Measurements from ENCODE around the gene FNDC5.

DNA sequence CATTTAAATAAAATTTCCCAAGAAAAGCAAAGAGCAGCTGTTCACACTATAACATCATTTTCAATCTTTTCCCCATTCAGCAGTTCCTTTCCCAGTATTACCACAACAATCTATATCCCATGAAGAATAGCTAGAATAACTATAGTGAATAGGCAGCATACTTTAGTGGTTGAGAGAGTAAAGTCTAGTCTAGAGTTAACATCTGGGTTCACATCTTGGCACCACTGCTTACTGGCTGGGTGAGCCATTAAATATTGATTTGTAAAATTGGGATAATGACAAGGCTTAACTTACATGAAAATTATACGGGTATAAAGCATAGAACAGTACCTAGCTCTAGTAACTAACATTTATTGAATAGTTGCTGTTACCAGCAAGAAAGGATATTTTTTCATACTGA is 38.8 kb downstream of the FNDC5 start:
- TF ChIP-seq, protein P1, sequence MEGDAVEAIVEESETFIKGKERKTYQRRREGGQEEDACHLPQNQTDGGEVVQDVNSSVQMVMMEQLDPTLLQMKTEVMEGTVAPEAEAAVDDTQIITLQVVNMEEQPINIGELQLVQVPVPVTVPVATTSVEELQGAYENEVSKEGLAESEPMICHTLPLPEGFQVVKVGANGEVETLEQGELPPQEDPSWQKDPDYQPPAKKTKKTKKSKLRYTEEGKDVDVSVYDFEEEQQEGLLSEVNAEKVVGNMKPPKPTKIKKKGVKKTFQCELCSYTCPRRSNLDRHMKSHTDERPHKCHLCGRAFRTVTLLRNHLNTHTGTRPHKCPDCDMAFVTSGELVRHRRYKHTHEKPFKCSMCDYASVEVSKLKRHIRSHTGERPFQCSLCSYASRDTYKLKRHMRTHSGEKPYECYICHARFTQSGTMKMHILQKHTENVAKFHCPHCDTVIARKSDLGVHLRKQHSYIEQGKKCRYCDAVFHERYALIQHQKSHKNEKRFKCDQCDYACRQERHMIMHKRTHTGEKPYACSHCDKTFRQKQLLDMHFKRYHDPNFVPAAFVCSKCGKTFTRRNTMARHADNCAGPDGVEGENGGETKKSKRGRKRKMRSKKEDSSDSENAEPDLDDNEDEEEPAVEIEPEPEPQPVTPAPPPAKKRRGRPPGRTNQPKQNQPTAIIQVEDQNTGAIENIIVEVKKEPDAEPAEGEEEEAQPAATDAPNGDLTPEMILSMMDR (IDR thresholded peaks at IDR 0.05): no peak
- no peak for TF ChIP-seq ZFX (IDR thresholded peaks at IDR 0.05; ENCODE audit: borderline replicate concordance)
